ENCODE results near the gene ZNHIT6. TPM values are rescaled to one million over a fixed set of nuclear protein-coding genes. Genes with fewer than 3 reads are reported as not detected.
A peak's percentile ranks its signal among the peaks of the same experiment; 100 is the strongest.

The ZNHIT6 gene
- polyA plus RNA-seq, 1 donor (not counting 4 experiments of a cell fraction or from before 2014, with no cell fraction given), result 20.9 TPM

DNA sequence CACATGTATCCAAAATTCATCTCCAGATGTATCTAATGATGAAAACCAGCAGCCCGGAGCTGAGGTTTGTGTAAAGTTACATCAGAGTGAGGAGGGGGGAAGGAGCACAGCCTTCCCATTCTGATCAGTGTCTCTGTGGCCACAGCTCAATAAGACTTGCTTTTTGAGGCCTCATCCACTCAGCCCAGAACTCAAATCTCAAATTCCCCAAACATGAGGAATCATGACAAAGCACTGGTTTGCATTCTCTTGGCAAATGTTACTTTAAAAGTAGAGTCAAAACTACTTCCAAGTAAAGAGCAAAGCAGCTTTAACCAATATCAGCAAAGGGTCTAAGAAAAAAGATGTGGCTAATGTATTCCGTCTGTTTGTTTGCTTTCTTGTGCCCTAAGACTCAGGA lies 96.8 kb downstream of the ZNHIT6 start:
- Histone ChIP-seq H2AFZ (ENCODE audit: control insufficient read depth, low read length) (no peak overlapping the region), H3K9me1 (ENCODE audit: control insufficient read depth, extremely low read depth, insufficient read depth, low read length) (no peaks in the 10 kb centered on the region), H3K4me1 (ENCODE audit: control insufficient read depth, extremely low read depth, insufficient read depth, low read length) (peaks cover 49% of the 10 kb centered on the region), H3K27me3 (ENCODE audit: control insufficient read depth, extremely low read depth, insufficient read depth, low read length) (no peaks in the 10 kb centered on the region), H3K27ac (ENCODE audit: control insufficient read depth, insufficient read depth, low read length) (peak overlapping the region; percentile 84), H4K20me1 (ENCODE audit: control insufficient read depth, extremely low read depth, insufficient read depth, low read length) (no peaks in the 10 kb centered on the region), H3K4me2 (ENCODE audit: control insufficient read depth, extremely low read depth, insufficient read depth, low read depth, low read length) (peak overlapping the region; percentile 49), H3K4me3 (ENCODE audit: control insufficient read depth in 2 of 3, extremely low read depth in 1 of 3, insufficient read depth in 2 of 3, low read depth in 1 of 3, low read length in 3 of 3) (no peak overlapping the region), H3K36me3 (ENCODE audit: control insufficient read depth in 2 of 2, extremely low read depth in 1 of 2, insufficient read depth in 2 of 2, low read length in 2 of 2) (no peaks in the 10 kb centered on the region), H3K79me2 (ENCODE audit: control insufficient read depth, insufficient read depth, low read length) (no peaks in the 10 kb centered on the region), H3K9me3 (ENCODE audit: control insufficient read depth, low read depth, low read length) (no peaks in the 10 kb centered on the region), H3K9ac (ENCODE audit: control insufficient read depth, extremely low read depth, insufficient read depth, low read length) (peak overlapping the region; percentile 53)
- dilution Hi-C loops (cut with MboI; ENCODE audit: extremely low pct_ligation_motif_present, low sequenced_read_pairs), result no loop called here
- peak; percentile 26 for DNase-seq (ENCODE audit: low read depth, low spot score)
- no peak for FAIRE-seq
- TF ChIP-seq, protein P1, sequence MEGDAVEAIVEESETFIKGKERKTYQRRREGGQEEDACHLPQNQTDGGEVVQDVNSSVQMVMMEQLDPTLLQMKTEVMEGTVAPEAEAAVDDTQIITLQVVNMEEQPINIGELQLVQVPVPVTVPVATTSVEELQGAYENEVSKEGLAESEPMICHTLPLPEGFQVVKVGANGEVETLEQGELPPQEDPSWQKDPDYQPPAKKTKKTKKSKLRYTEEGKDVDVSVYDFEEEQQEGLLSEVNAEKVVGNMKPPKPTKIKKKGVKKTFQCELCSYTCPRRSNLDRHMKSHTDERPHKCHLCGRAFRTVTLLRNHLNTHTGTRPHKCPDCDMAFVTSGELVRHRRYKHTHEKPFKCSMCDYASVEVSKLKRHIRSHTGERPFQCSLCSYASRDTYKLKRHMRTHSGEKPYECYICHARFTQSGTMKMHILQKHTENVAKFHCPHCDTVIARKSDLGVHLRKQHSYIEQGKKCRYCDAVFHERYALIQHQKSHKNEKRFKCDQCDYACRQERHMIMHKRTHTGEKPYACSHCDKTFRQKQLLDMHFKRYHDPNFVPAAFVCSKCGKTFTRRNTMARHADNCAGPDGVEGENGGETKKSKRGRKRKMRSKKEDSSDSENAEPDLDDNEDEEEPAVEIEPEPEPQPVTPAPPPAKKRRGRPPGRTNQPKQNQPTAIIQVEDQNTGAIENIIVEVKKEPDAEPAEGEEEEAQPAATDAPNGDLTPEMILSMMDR (optimal IDR thresholded peaks at IDR 0.05 in 1 of 3, IDR thresholded peaks at IDR 0.05 in 1 of 3, conservative IDR thresholded peaks at IDR 0.05 in 1 of 3; ENCODE audit: extremely low read depth in 1 of 3, insufficient read depth in 2 of 3, low read length in 3 of 3), result no peak
- TF ChIP-seq EZH2 (IDR thresholded peaks at IDR 0.05; ENCODE audit: low read length), result no peak

DNA sequence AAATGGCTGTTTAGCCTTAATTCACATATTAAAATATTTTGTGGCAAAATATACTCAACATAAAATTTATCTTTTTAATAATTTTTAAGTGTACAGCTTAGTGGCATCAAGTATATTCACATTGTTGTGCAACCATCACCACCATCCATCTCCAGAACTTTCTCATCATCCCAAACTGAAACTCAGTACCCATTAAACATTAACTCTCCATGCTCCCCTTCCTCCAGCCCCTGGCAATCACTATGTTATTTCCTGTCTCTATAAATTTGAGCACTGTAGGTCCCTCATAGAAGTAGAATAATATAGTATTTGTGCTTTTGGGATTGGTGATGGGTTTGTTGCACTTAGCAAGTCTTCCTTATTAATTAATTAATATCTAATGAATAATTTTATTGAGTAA lies 98.3 kb downstream of the ZNHIT6 start:
- Histone ChIP-seq H3K4me3 (ENCODE audit: control insufficient read depth in 2 of 3, extremely low read depth in 1 of 3, insufficient read depth in 2 of 3, low read depth in 1 of 3, low read length in 3 of 3) (no peak overlapping the region), H3K4me2 (ENCODE audit: control insufficient read depth, extremely low read depth, insufficient read depth, low read depth, low read length) (no peak overlapping the region), H3K36me3 (ENCODE audit: control insufficient read depth in 2 of 2, extremely low read depth in 1 of 2, insufficient read depth in 2 of 2, low read length in 2 of 2) (no peaks in the 10 kb centered on the region), H3K79me2 (ENCODE audit: control insufficient read depth, insufficient read depth, low read length) (no peaks in the 10 kb centered on the region), H3K9me3 (ENCODE audit: control insufficient read depth, low read depth, low read length) (no peaks in the 10 kb centered on the region), H3K27me3 (ENCODE audit: control insufficient read depth, extremely low read depth, insufficient read depth, low read length) (no peaks in the 10 kb centered on the region), H4K20me1 (ENCODE audit: control insufficient read depth, extremely low read depth, insufficient read depth, low read length) (no peaks in the 10 kb centered on the region), H3K9ac (ENCODE audit: control insufficient read depth, extremely low read depth, insufficient read depth, low read length) (no peak overlapping the region), H3K4me1 (ENCODE audit: control insufficient read depth, extremely low read depth, insufficient read depth, low read length) (peaks cover 51% of the 10 kb centered on the region), H2AFZ (ENCODE audit: control insufficient read depth, low read length) (no peak overlapping the region), H3K27ac (ENCODE audit: control insufficient read depth, insufficient read depth, low read length) (no peak overlapping the region), H3K9me1 (ENCODE audit: control insufficient read depth, extremely low read depth, insufficient read depth, low read length) (no peaks in the 10 kb centered on the region)
- dilution Hi-C loops (cut with MboI; ENCODE audit: extremely low pct_ligation_motif_present, low sequenced_read_pairs), result no loop called here
- TF ChIP-seq, protein P1 (optimal IDR thresholded peaks at IDR 0.05 in 1 of 3, IDR thresholded peaks at IDR 0.05 in 1 of 3, conservative IDR thresholded peaks at IDR 0.05 in 1 of 3; ENCODE audit: extremely low read depth in 1 of 3, insufficient read depth in 2 of 3, low read length in 3 of 3), result no peak
- TF ChIP-seq EZH2 (IDR thresholded peaks at IDR 0.05; ENCODE audit: low read length), result no peak
- FAIRE-seq, result no peak
- DNase-seq (ENCODE audit: low read depth, low spot score), result no peak
